H1 (cell line): ENCODE measurements around the gene LAMTOR4. TPM values are rescaled to one million over a fixed set of nuclear protein-coding genes. Genes with fewer than 3 reads are reported as not detected.

Source experiments
- CTCF ChIA-PET: fragments of 300-600 bp; sonication (Branson Sonifier 250); formaldehyde crosslinking; loops from one replicate; lab custom pipeline; 2021; ENCODE audit not compliant: partially characterized antibody; lab: Charles Lee
- POLR2A ChIA-PET: fragments of 300-600 bp; sonication (Branson Sonifier 250); formaldehyde crosslinking; loops from one replicate; lab custom pipeline; 2021; ENCODE audit warnings: inconsistent platforms; ENCODE audit not compliant: partially characterized antibody; lab: Charles Lee
- DNase-seq, 2 experiments: peaks; one replicate each; pipeline versions ENCODE4 v3.0.0 to v3.0.0-alpha.2; 2010 to 2022; ENCODE audit warnings: low spot score in 2 of 2, low read depth in 1 of 2, mixed read lengths in 1 of 2
- FAIRE-seq: peaks from 2 replicates; lab custom pipeline; 2011; peaks lifted over from hg19 to GRCh38; lab: Jason Lieb, UNC
- H2AFZ ChIP-seq: 2 replicates; pipeline ENCODE4 v1.8.1; 2012; ENCODE audit warnings: low read length, inconsistent platforms
- H2AK5ac ChIP-seq: 2 replicates; pipeline ENCODE4 v1.6.1; 2013; ENCODE audit warnings: low read depth, low read length
- H2BK120ac ChIP-seq: replicated peaks from 2 replicates; pipeline ENCODE3; 2013; ENCODE audit warnings: low read depth, low read length, inconsistent platforms
- H2BK12ac ChIP-seq: 2 replicates; pipeline ENCODE4 v1.6.1; 2013; ENCODE audit warnings: low read depth, low read length
- H2BK15ac ChIP-seq: 2 replicates; pipeline ENCODE4 v1.6.1; 2013; ENCODE audit warnings: low read length
- H2BK20ac ChIP-seq: 2 replicates; pipeline ENCODE4 v1.6.1; 2013; ENCODE audit warnings: low read length
- H2BK5ac ChIP-seq: 2 replicates; pipeline ENCODE4 v1.6.1; 2013; ENCODE audit warnings: low read depth, low read length
- H3K14ac ChIP-seq: 2 replicates; pipeline ENCODE4 v1.6.1; 2013; ENCODE audit warnings: inconsistent platforms; ENCODE audit not compliant: insufficient read length
- H3K18ac ChIP-seq: 2 replicates; pipeline ENCODE4 v1.6.1; 2013; ENCODE audit warnings: low read length; ENCODE audit errors: extremely low read depth
- H3K23ac ChIP-seq: 2 replicates; pipeline ENCODE4 v1.6.1; 2013; ENCODE audit warnings: inconsistent platforms; ENCODE audit not compliant: insufficient read length
- H3K23me2 ChIP-seq: 2 replicates; pipeline ENCODE4 v1.6.1; 2013; ENCODE audit warnings: low read depth, low read length
- H3K27ac ChIP-seq: 2 replicates; pipeline ENCODE4 v1.6.1; 2011; ENCODE audit warnings: low read depth, low read length, inconsistent platforms
- H3K27me3 ChIP-seq, 4 experiments: replicated peaks in 1 of 4; 1 replicate in 1 of 4; 2 replicates in 3 of 4; pipeline versions ENCODE4 v1.6.1 to v1.8.1; 2011 to 2013; ENCODE audit warnings: low read length in 3 of 4, mild to moderate bottlenecking in 3 of 4, inconsistent platforms in 2 of 4, mixed read lengths in 2 of 4, moderate library complexity in 1 of 4; ENCODE audit not compliant: control insufficient read depth in 3 of 4, insufficient read depth in 3 of 4; ENCODE audit errors: extremely low read depth in 1 of 4
- H3K36me3 ChIP-seq, 4 experiments: 2 replicates each; pipeline versions ENCODE4 v1.6.1 to v1.8.1; 2011 to 2013; ENCODE audit warnings: mild to moderate bottlenecking in 4 of 4, low read length in 3 of 4, moderate library complexity in 2 of 4, control low read depth in 1 of 4, inconsistent platforms in 1 of 4; ENCODE audit not compliant: insufficient read depth in 4 of 4, control insufficient read depth in 2 of 4
- H3K4ac ChIP-seq: replicated peaks from 2 replicates; pipeline ENCODE3; 2013; ENCODE audit warnings: low read length, low read depth, mixed read lengths, inconsistent platforms; ENCODE audit not compliant: insufficient read length
- H3K4me1 ChIP-seq, 4 experiments: replicated peaks in 1 of 4; 1 replicate in 1 of 4; 2 replicates in 3 of 4; pipeline versions ENCODE4 v1.6.1 to v1.8.1; 2011 to 2013; ENCODE audit warnings: low read length in 3 of 4, inconsistent platforms in 2 of 4, mixed read lengths in 1 of 4; ENCODE audit not compliant: insufficient read depth in 4 of 4, control insufficient read depth in 3 of 4
- H3K4me2 ChIP-seq, 2 experiments: 2 replicates each; pipeline versions ENCODE4 v1.6.1 to v1.8.1; 2011 to 2013; ENCODE audit warnings: low read depth in 2 of 2, low read length in 2 of 2, control low read depth in 1 of 2, inconsistent platforms in 1 of 2, mild to moderate bottlenecking in 1 of 2; ENCODE audit not compliant: insufficient read depth in 1 of 2
- H3K4me3 ChIP-seq, 4 experiments: fragments of 200-600, 300-600 bp in 1 of 4; sonication (generic), shearing (Covaris generic), sonication (Bioruptor Twin) in 1 of 4; 2 replicates each; pipeline versions ENCODE4 v1.5.1 to v1.8.1; 2011 to 2016; ENCODE audit warnings: low read length in 4 of 4, low read depth in 3 of 4, control low read depth in 2 of 4, inconsistent platforms in 2 of 4, mild to moderate bottlenecking in 2 of 4, mixed read lengths in 1 of 4, moderate library complexity in 1 of 4; ENCODE audit not compliant: insufficient read depth in 2 of 4; ENCODE audit errors: extremely low read depth in 1 of 4
- H3K56ac ChIP-seq: replicated peaks from 2 replicates; pipeline ENCODE3; 2013; ENCODE audit warnings: low read depth, mild to moderate bottlenecking, mixed read lengths, low read length, inconsistent platforms; ENCODE audit not compliant: insufficient read length
- H3K79me1 ChIP-seq: 2 replicates; pipeline ENCODE4 v1.6.1; 2013; ENCODE audit warnings: low read depth, low read length, control low read depth
- H3K79me2 ChIP-seq, 2 experiments: 2 replicates each; pipeline versions ENCODE4 v1.6.1 to v1.8.1; 2012 to 2013; ENCODE audit warnings: low read length in 2 of 2, mild to moderate bottlenecking in 2 of 2, inconsistent platforms in 1 of 2; ENCODE audit not compliant: insufficient read depth in 2 of 2, control insufficient read depth in 1 of 2
- H3K9ac ChIP-seq, 4 experiments: replicated peaks in 1 of 4; 1 replicate in 1 of 4; 2 replicates in 3 of 4; pipeline versions ENCODE4 v1.6.1 to v1.8.1; 2011 to 2013; ENCODE audit warnings: low read depth in 3 of 4, low read length in 3 of 4, control low read depth in 2 of 4, mild to moderate bottlenecking in 2 of 4, moderate library complexity in 2 of 4, inconsistent platforms in 1 of 4; ENCODE audit errors: extremely low read depth in 1 of 4
- H3K9me3 ChIP-seq, 2 experiments: 2 replicates each; pipeline versions ENCODE4 v1.6.1 to v1.8.1; 2012 to 2013; ENCODE audit warnings: mild to moderate bottlenecking in 2 of 2, moderate library complexity in 2 of 2, control low read depth in 1 of 2, inconsistent platforms in 1 of 2, low read depth in 1 of 2, low read length in 1 of 2, mixed read lengths in 1 of 2; ENCODE audit not compliant: insufficient read depth in 2 of 2
- H4K20me1 ChIP-seq, 2 experiments: replicated peaks in 1 of 2; 2 replicates each; pipeline versions ENCODE3 to v1.8.1; 2011 to 2013; ENCODE audit warnings: inconsistent platforms in 2 of 2, low read length in 2 of 2, mild to moderate bottlenecking in 1 of 2; ENCODE audit not compliant: insufficient read depth in 2 of 2, control insufficient read depth in 1 of 2
- H4K5ac ChIP-seq: 2 replicates; pipeline ENCODE4 v1.6.1; 2013; ENCODE audit warnings: low read length, low read depth, mixed read lengths, inconsistent platforms; ENCODE audit not compliant: insufficient read length
- H4K8ac ChIP-seq: 2 replicates; pipeline ENCODE4 v1.8.0; 2013; ENCODE audit warnings: mild to moderate bottlenecking, moderate library complexity, low read length, inconsistent platforms; ENCODE audit not compliant: insufficient read depth; ENCODE audit errors: extremely low read depth
- H4K91ac ChIP-seq: replicated peaks from 2 replicates; pipeline ENCODE3; 2013; ENCODE audit warnings: low read length, mixed read lengths, inconsistent platforms; ENCODE audit not compliant: insufficient read length
- HDAC2 ChIP-seq, 2 experiments: fragments of 300-600 bp in 1 of 2; sonication (generic) in 1 of 2; IDR thresholded peaks; 2 replicates each; pipeline ENCODE4 v1.6.1; 2011 to 2012; ENCODE audit warnings: low read depth in 2 of 2, low read length in 2 of 2, mild to moderate bottlenecking in 2 of 2, moderate library complexity in 2 of 2, borderline replicate concordance in 1 of 2, inconsistent platforms in 1 of 2
- POU5F1 ChIP-seq: IDR thresholded peaks from 2 replicates; pipeline ENCODE4 v1.6.1; 2011; ENCODE audit warnings: low read depth, mild to moderate bottlenecking, low read length, moderate library complexity
- SP4 ChIP-seq: IDR thresholded peaks from 2 replicates; pipeline ENCODE4 v1.6.1; 2012; ENCODE audit warnings: low read length, inconsistent platforms
- WGBS, 2 experiments: shearing (Covaris generic) in 1 of 2; methylation state at CpG; one replicate each; pipeline versions ENCODE4 v1.1.6 to v1.1.7; 2013 to 2015; ENCODE audit warnings: low lambda C conversion rate in 2 of 2, mixed read lengths in 2 of 2, inconsistent platforms in 1 of 2, low coverage in 1 of 2, missing lambda C conversion rate in 1 of 2; ENCODE audit not compliant: insufficient replicate concordance in 2 of 2, insufficient coverage in 1 of 2, insufficient read length in 1 of 2; ENCODE audit errors: extremely low coverage in 1 of 2, missing lambda C conversion rate in 1 of 2; 5-methylcytosine and 5-hydroxymethylcytosine counted together
- polyA plus RNA-seq, 7 experiments: library from polyadenylated mRNA; depleted of rRNA in 3 of 7; stranded (reverse) in 5 of 7; unstranded in 2 of 7; fragments of >200 nt in 5 of 7; fragments of 200-250 nt in 2 of 7; gene quantifications; 1 replicate in 5 of 7; 2 replicates in 1 of 7; 4 replicates in 1 of 7; pipeline versions ENCODE4 v1.2.1 to v1.2.3, GENCODE V29; 2011 to 2013; ENCODE audit warnings: missing spikeins in 2 of 7, mixed read lengths in 2 of 7
- total RNA-seq: library from RNA; stranded (reverse); fragmentation: NEBNext Ultra II Directional; extraction: Animal tissue kit (Norgen Biotek cat#: 25700); gene quantifications from 2 replicates; pipeline ENCODE4 v1.2.1, GENCODE V29; 2021

Gene LAMTOR4
- total and polyA plus RNA-seq, 2 of the 8 experiments (the other 6 are each of a cell fraction or from before 2014, with no cell fraction given): 153 to 622 TPM

- Histone ChIP-seq H2BK12ac (no peak overlapping the region), H2AFZ (no peak overlapping the region), H4K20me1 (peaks cover 0 to 18% of the 10 kb centered on the region in 2 experiments), H3K4me2 (no peak overlapping the region), H4K8ac (peak overlapping the region; percentile 53; the same call in 1 of the 2 replicates), H3K79me2 (peaks cover 0 to 7% of the 10 kb centered on the region in 2 experiments; a peak in 2 of 4 replicates)
- DNase-seq: no peak
- 94% methylated on average over 5 of the region's 5 CpGs; no CpG with 5 or more reads in 1 of the 2 experiments for WGBS, 2 experiments
- TF ChIP-seq HDAC2 (IDR thresholded peaks at IDR 0.05; ENCODE audit: borderline replicate concordance in 1 of 2, low read depth in 2 of 2, low read length in 2 of 2) (no peak), SP4 (no peak), POU5F1 (no peak)
- TF ChIP-seq, all 59 proteins: peak for 0
- no peak overlapping the region for H2BK15ac ChIP-seq
- H3K4ac ChIP-seq: no peak overlapping the region
- H3K23ac ChIP-seq: no peak overlapping the region
- no peak overlapping the region for H3K56ac ChIP-seq
- peaks cover 0 to 13% (median 9%) of the 10 kb centered on the region in 4 experiments; a peak in 6 of 7 replicates for H3K27me3 ChIP-seq
- peaks cover 0 to 5% of the 10 kb centered on the region in 2 experiments; a peak in 1 of 4 replicates for H3K9me3 ChIP-seq
- H3K27ac ChIP-seq: no peak overlapping the region
- ChIA-PET CTCF (interaction anchor here (0.9 to 1.8 kb wide), 3 partner anchors 9 to 40 kb away, joined by 3 to 5 read pairs (median 4); no protein-coding TSS in a partner anchor), POLR2A (interaction anchor here (1.2 to 4.9 kb wide), 2 partner anchors 8 to 32 kb away, joined by 3 to 39 read pairs; partner anchors contain the start of gene GAL3ST4)
- no peak overlapping the region for H2BK20ac ChIP-seq
- H3K18ac ChIP-seq: no peak overlapping the region
- no peaks in the 10 kb centered on the region; the same call in 1 of the 2 replicates for H3K79me1 ChIP-seq
- H3K4me1 ChIP-seq: peaks cover 5 to 19% (median 14%) of the 10 kb centered on the region in 4 experiments
- H2AK5ac ChIP-seq: no peak overlapping the region
- H3K9ac ChIP-seq: no peak overlapping the region
- H3K14ac ChIP-seq: no peak overlapping the region
- H2BK120ac ChIP-seq: no peak overlapping the region
- peaks cover 13% of the 10 kb centered on the region for H3K23me2 ChIP-seq
- H2BK5ac ChIP-seq: no peak overlapping the region
- FAIRE-seq: no peak
- no peak overlapping the region for H3K4me3 ChIP-seq
- no peak overlapping the region for H4K91ac ChIP-seq
- H4K5ac ChIP-seq: no peak overlapping the region
- H3K36me3 ChIP-seq: peaks cover 0 to 8% (median 1%) of the 10 kb centered on the region in 4 experiments; a peak in 3 of 8 replicates
Observed at GRCh38 chr7:100174582-100174981, 25.9 kb downstream of the LAMTOR4 start.
